Neural progenitor cell (in vitro differentiated cells): Measurements from ENCODE around the gene TRPT1. TPM values are rescaled to one million over a fixed set of nuclear protein-coding genes. Genes with fewer than 3 reads are reported as not detected.

Source experiments
- DNase-seq: peaks from one replicate; pipeline ENCODE4 v3.0.0-alpha.2; 2016; ENCODE audit warnings: low spot score
- H2AFZ ChIP-seq: fragments of 200-600 bp; sonication (generic); replicated peaks from 2 replicates; pipeline ENCODE4 v1.6.1; 2016; ENCODE audit warnings: antibody characterized with exemption
- H3F3A ChIP-seq: fragments of 200-600 bp; sonication (generic); 2 replicates; pipeline ENCODE4 v1.6.1; 2016; ENCODE audit warnings: antibody characterized with exemption, low read depth
- H3K27ac ChIP-seq: fragments of 200-600 bp; sonication (generic); 2 replicates; pipeline ENCODE4 v1.5.1; 2016; ENCODE audit warnings: mild to moderate bottlenecking
- H3K27me3 ChIP-seq: fragments of 200-600 bp; sonication (generic); 2 replicates; pipeline ENCODE4 v1.6.1; 2016; ENCODE audit warnings: mild to moderate bottlenecking, moderate library complexity
- H3K36me3 ChIP-seq: fragments of 200-600 bp; sonication (generic); 2 replicates; pipeline ENCODE4 v1.5.1; 2016
- H3K4me1 ChIP-seq: fragments of 200-600 bp; sonication (generic); 2 replicates; pipeline ENCODE4 v1.6.1; 2016; ENCODE audit warnings: mixed run types
- H3K4me2 ChIP-seq: fragments of 200-600 bp; sonication (generic); 2 replicates; pipeline ENCODE4 v1.6.1; 2016
- H3K4me3 ChIP-seq: fragments of 200-600 bp; sonication (generic); 2 replicates; pipeline ENCODE4 v1.5.1; 2016
- H3K79me2 ChIP-seq: fragments of 200-600 bp; sonication (generic); 2 replicates; pipeline ENCODE4 v1.6.1; 2016; ENCODE audit warnings: low read depth
- H3K9ac ChIP-seq: fragments of 200-600 bp; sonication (generic); 2 replicates; pipeline ENCODE4 v1.6.1; 2016
- H3K9me3 ChIP-seq: fragments of 200-600 bp; sonication (generic); 2 replicates; pipeline ENCODE4 v1.5.1; 2016; ENCODE audit warnings: low read depth
- H4K20me1 ChIP-seq: fragments of 200-600 bp; sonication (generic); 2 replicates; pipeline ENCODE4 v1.6.1; 2016; ENCODE audit warnings: low read depth
- H3K27ac Mint-ChIP-seq: 3 replicates; pipeline ENCODE4 v1.8.0; 2021; ENCODE audit warnings: mixed read lengths
- H3K27me3 Mint-ChIP-seq: 2 replicates; pipeline ENCODE4 v1.8.0; 2022; ENCODE audit warnings: low read depth, mild to moderate bottlenecking, inconsistent platforms, moderate library complexity, mixed read lengths; ENCODE audit not compliant: insufficient read depth
- H3K36me3 Mint-ChIP-seq: 3 replicates; pipeline ENCODE4 v1.8.0; 2021; ENCODE audit warnings: mixed read lengths
- H3K4me1 Mint-ChIP-seq: 3 replicates; pipeline ENCODE4 v1.8.0; 2021; ENCODE audit warnings: mixed read lengths
- H3K4me3 Mint-ChIP-seq: 3 replicates; pipeline ENCODE4 v1.8.0; 2021; ENCODE audit warnings: mild to moderate bottlenecking, moderate library complexity, mixed read lengths
- H3K9me3 Mint-ChIP-seq: 3 replicates; pipeline ENCODE4 v1.8.0; 2020; ENCODE audit warnings: mixed read lengths
- CTCF ChIP-seq: fragments of 200-600 bp; sonication (generic); IDR thresholded peaks from 2 replicates; pipeline ENCODE4 v1.5.1; 2017; ENCODE audit warnings: antibody characterized with exemption, mild to moderate bottlenecking
- EZH2 ChIP-seq: fragments of 200-600 bp; sonication (generic); IDR thresholded peaks from 2 replicates; pipeline ENCODE4 v1.6.1; 2017; ENCODE audit warnings: antibody characterized with exemption, mild to moderate bottlenecking, moderate library complexity
- EZH2phosphoT487 ChIP-seq: fragments of 200-600 bp; sonication (generic); IDR thresholded peaks from 2 replicates; pipeline ENCODE4 v1.6.1; 2017; ENCODE audit warnings: antibody characterized with exemption
- total RNA-seq: library from RNA; depleted of rRNA; stranded (reverse); fragments of >200 nt; gene quantifications from 2 replicates; pipeline ENCODE4 v1.2.3, GENCODE V29; 2015; ENCODE audit warnings: low replicate concordance

The TRPT1 gene
- total RNA-seq, 1 donor from 2014 or later: 17.5 TPM

- Mint-ChIP-seq H3K36me3 (no peaks in the 10 kb centered on the region), H3K4me1 (peaks cover 25% of the 10 kb centered on the region), H3K27me3 (peaks cover 16% of the 10 kb centered on the region), H3K27ac (no peak overlapping the region), H3K9me3 (no peaks in the 10 kb centered on the region), H3K4me3 (peak overlapping the region; percentile 92)
- DNase-seq: no peak
- Histone ChIP-seq H3K9me3 (no peaks in the 10 kb centered on the region), H2AFZ (no peak overlapping the region), H3K4me3 (no peak overlapping the region), H4K20me1 (peaks cover 3% of the 10 kb centered on the region), H3K4me1 (peaks cover 8% of the 10 kb centered on the region), H3K27ac (no peak overlapping the region), H3K36me3 (no peaks in the 10 kb centered on the region), H3F3A (peaks cover 44% of the 10 kb centered on the region), H3K27me3 (peaks cover 47% of the 10 kb centered on the region), H3K9ac (no peak overlapping the region), H3K4me2 (no peak overlapping the region), H3K79me2 (no peaks in the 10 kb centered on the region)
- no peak for TF ChIP-seq EZH2phosphoT487
- no peak for TF ChIP-seq CTCF
- no peak for TF ChIP-seq EZH2
These were observed 6.4 kb upstream of the TRPT1 start for GRCh38 chr11:64232182-64232966.

- Histone ChIP-seq H3K79me2 (no peaks in the 10 kb centered on the region), H3K27ac (no peak overlapping the region), H3K9me3 (no peaks in the 10 kb centered on the region), H3K4me2 (peak overlapping the region; percentile 95), H3K27me3 (peaks cover 47% of the 10 kb centered on the region), H3K9ac (no peak overlapping the region), H3K4me1 (peaks cover 14% of the 10 kb centered on the region), H4K20me1 (peaks cover 3% of the 10 kb centered on the region), H3F3A (peaks cover 44% of the 10 kb centered on the region), H3K36me3 (no peaks in the 10 kb centered on the region), H3K4me3 (no peak overlapping the region), H2AFZ (no peak overlapping the region)
- peak overlapping the region; percentile 92 for H3K4me3 Mint-ChIP-seq
- H3K9me3 Mint-ChIP-seq: no peaks in the 10 kb centered on the region
- no peak for DNase-seq
- no peak for TF ChIP-seq EZH2
- TF ChIP-seq EZH2phosphoT487: no peak
- no peak for TF ChIP-seq CTCF
- H3K27me3 Mint-ChIP-seq: peaks cover 14% of the 10 kb centered on the region
- H3K27ac Mint-ChIP-seq: no peak overlapping the region
- H3K4me1 Mint-ChIP-seq: peaks cover 32% of the 10 kb centered on the region
- no peaks in the 10 kb centered on the region for H3K36me3 Mint-ChIP-seq
These were observed 5.6 kb upstream of the TRPT1 start for GRCh38 chr11:64231546-64231945.

- H4K20me1 ChIP-seq: peaks cover 3% of the 10 kb centered on the region
- no peak overlapping the region for H3K9ac ChIP-seq
- peaks cover 16% of the 10 kb centered on the region for H3K4me1 ChIP-seq
- no peak overlapping the region for H3K27ac ChIP-seq
- H3K36me3 ChIP-seq: no peaks in the 10 kb centered on the region
- peaks cover 43% of the 10 kb centered on the region for H3F3A ChIP-seq
- peak overlapping the region; percentile 90 for H3K27ac Mint-ChIP-seq
- H3K9me3 Mint-ChIP-seq: no peaks in the 10 kb centered on the region
- no peaks in the 10 kb centered on the region for H3K79me2 ChIP-seq
- no peaks in the 10 kb centered on the region for H3K9me3 ChIP-seq
- H2AFZ ChIP-seq: peak overlapping the region; percentile 29
- DNase-seq: no peak
- H3K27me3 ChIP-seq: peaks cover 47% of the 10 kb centered on the region
- H3K36me3 Mint-ChIP-seq: no peaks in the 10 kb centered on the region
- H3K4me2 ChIP-seq: peak overlapping the region; percentile 95
- H3K4me3 ChIP-seq: peak overlapping the region; percentile 67
- TF ChIP-seq EZH2 (no peak), EZH2phosphoT487 (no peak), CTCF (no peak)
- H3K4me3 Mint-ChIP-seq: peak overlapping the region; percentile 92
- peaks cover 32% of the 10 kb centered on the region for H3K4me1 Mint-ChIP-seq
- H3K27me3 Mint-ChIP-seq: peaks cover 14% of the 10 kb centered on the region
These were observed 5.0 kb upstream of the TRPT1 start for GRCh38 chr11:64230985-64231365.
